EL (cell line): ENCODE measurements around the gene GMDS.

ENCODE experiments used
- DNase-seq: peaks from one replicate; pipeline ENCODE4 v3.0.0-alpha.2; 2016

Gene GMDS

DNA sequence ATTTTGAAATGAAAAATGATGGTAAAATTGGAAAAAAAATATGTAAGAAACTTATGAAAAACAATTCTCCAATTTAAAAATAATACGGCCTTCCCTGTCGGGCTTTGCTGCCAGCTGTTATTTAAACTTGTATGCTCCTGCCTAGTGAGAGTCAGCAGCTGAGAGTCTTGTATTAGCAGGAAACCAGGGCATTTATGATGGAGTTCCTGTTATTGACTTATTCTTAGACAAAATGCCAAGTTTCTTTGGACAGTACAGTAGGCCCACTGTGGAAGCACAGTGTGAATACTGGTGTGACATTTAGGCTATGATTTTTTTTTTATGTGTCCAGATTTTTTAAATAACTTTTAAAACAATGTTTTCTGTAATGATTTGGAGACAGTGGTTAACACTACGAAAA lies 42.1 kb downstream of the GMDS start:
- DNase-seq, result no peak

DNA sequence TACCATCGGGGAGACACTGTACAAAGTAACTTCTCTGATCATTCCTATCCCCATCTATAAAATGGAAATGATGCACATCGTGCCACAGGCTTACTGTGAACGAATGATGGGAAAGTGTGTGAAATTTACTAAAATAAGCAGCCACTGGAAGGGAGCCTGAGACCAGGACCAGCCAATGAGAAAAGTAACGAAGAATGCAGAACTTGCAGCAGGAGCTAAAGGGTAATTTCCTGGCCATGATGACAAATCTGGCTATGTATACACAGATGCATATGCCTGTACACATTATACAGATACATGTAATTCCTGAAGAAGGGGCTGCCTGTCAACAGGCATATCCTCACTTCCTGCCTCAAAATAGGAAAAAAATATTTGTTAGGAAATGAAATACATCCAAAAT lies 47.4 kb downstream of the GMDS start:
- no peak for DNase-seq

DNA sequence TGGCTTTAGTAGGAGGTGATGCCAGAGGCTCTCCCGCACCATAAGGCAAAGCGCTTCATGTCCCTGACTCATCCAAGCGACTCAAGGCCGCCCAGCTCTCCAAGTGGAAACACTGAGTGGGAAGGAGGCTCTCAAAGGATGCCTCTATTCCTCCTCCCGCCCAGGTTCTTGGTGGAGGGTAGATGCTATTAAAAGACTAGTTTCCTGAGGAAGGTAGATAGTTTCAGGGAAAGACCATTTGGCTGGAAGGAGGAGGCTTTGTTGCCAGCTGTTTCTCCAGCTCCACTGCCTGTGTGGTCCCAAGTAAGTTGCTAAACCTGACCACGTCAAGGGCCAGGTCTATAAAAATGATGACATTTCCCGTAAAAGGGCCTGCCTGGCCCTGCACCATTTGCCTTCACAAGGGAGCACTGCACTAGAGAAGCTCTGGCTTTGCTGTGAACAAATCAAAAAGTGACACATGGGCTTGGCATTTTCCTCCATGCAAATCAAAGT lies 48.2 kb downstream of the GMDS start:
- peak; percentile 49 for DNase-seq

DNA sequence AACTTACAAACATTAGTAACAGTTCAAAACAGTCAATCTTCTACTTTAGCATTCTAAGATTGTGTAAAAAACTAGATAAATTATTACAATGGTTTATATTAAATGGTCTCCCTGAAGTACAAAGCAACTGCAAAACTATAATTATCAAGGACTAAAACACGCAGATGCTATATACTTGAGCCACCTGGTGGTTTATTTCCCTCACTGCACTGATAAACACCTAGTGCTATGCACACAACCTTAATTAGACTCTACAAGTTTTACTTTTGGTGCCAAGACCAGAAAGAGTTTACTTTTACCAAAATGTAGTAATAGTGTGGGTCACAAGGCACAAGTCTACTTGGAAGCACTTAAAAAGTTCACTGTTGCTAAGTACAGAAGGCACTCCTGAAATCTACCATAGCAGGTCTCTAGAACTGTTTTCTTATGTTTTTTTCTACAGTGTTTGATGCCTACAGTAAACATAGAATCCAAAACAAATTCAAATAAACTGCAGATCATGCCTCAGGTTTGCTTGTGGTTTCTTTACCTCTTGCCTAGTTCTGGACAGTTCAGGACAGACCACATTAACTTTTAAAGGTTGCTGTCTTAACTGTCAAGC lies 49.2 kb downstream of the GMDS start:
- DNase-seq, result peak; percentile 52

DNA sequence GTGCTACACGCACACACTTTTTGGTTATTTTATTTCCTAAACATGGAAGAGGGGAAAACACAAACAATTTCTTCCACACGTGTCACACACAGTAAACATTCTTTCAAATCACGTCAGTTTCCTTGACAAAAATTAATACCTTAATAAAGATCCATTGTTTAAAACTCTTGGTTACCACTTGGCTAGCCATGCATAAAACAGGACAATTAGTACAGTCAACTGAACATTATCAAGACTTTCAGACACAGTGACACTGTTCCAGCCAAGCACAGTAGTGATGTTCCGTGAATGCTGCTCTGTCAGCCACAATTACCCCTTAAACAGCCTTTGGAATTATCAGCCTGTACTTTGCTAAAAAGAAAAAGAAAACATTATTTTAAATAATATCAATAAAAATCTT lies 50.8 kb downstream of the GMDS start:
- no peak for DNase-seq

DNA sequence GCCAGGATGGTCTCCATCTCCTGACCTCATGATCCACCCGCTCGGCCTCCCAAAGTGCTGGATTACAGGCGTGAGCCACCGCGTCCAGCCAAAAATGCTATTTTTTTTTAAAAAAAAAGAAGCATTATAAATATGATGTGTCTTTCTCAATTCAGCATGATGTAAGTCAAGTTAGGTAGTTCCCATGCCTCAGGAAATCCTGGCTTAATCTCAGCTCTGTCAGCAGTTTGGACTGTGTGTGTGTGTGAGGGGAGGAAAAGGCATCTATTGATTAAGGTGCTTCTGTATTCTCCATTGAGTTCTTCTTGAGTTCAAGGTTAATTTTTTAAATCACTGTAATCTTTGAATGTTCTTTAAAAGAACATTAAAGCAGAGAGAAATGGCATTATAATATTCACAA lies 51.5 kb downstream of the GMDS start:
- DNase-seq, result no peak

DNA sequence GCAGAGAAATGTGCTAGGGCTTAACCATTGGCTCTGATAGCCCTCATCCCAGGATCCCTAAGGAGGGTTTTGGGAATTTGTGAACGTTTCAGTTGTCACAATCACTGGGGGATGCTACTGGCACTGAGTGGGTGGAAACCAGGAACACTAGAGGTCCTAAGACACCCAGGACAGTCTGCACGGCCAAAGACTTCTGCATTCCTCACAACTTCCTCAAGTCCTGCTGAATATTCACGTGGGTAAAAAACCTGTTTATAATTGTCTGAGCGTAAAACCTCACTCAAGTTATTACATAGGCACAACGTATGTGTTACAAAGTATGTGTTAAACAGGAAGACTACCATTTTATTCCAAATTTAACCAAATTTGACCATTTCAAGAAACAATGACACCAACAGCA lies 52.4 kb downstream of the GMDS start:
- no peak for DNase-seq

DNA sequence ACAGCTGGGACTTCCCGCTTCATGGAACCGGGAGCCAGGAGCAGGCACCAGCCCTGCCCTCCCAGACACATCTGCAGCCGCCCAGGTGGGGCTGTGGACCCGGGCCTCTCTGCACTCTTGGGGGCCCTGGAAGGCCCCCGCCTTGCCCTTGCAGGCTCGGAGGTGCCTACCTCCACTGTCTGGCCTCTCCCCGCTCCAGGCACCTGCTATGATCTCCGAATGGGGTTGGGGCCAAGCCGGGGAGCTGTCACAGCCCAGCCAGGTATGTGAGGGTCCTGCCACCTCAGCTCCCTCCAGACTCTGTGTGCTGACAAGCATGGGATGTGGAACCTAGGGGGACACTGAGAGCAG lies 54.0 kb downstream of the GMDS start:
- DNase-seq, result no peak

DNA sequence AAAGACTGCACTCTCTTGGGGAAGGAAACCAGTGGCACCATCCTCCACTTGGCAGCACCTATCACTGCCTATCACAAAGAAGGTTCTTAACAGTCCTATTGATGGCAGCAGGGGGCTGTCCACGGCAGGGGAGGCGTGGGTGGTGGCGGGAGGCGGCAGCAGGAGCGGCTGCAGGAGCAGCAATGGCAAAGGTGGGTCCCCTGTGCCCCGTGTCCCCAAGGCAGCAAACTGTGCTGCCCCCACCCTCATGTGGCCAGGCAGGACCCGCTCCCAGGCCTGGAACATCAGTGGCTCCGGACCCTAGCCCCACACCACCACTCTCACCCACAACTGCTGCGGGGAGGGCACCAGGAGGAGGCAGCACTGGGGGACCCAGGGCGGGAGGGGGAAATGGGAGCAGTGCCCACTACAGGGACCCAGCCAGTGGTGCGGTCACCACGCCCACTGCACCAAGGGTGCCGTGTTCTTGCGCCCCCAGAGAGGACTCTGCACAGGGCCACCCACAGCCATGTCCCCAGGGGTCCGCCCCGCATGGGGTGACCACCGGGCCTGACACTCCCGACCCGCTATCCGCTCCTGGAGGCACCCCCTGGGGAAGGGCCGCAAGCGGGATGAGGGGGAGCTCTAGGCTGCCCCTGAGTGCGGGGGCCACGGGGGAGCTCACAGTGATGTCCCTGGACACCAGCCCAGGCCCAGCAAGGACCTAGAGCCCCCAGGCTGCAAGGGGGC lies 54.6 kb downstream of the GMDS start:
- DNase-seq, result no peak

DNA sequence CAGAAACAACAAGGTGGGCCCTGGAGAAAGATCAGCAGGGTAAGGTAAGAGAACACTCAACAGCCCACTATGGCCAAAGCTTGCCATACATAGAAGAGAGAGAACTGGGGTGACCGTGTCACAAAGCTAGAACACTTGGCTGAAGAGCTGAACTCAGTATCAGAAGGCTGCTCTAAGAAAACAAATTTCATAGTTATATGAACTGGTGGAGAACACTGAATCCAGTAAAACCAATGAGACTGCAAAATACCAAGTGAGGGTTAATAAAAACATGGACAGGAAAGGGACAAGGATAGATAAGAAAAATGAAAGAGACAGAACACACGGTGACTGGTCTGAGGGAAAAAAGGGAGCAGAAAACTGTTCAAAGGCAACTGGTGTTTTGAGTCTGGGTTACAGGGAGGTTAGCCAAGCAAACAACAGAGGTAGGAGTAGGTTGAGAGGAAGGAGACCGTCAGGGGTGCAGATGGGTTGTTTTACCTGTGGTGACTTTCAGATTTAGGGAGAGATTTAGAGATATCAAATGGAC lies 56.5 kb downstream of the GMDS start:
- no peak for DNase-seq

DNA sequence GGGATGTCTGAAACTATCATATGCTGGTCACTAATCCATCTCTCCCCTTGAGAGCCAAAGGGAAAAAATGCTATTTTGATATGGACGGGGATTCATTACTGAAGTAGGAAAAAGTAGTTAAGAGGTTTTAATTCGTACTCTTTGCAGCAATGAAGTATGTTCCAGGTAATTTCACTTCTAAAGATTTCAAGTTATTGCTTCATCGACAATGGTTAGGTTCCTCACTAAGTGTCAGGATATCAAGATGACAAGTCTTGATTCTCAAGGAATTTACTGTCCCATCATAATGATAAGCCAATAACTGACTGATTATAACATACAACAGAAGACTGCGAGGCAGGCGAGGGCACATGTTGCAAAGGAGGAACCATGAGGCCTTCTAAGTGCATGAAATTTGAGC lies 57.0 kb downstream of the GMDS start:
- no peak for DNase-seq

DNA sequence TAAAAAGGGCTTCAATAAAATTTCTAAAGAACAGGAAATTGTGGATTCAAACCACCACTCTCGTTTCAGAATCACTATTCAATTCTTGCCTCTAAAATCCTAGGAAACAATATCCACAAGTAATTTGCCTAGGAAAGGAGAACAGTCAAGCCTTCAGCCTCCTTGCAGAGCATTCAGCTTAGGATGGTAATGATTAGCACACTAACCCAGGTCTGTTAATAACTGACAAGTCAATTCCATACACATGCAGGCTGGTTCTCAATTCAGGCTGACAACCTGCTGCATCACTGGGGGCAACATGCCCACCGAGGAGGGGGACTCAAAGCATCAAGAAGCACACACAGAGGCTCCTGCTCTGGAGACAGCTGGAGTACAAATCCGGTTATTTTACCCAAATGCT lies 57.6 kb downstream of the GMDS start:
- no peak for DNase-seq

DNA sequence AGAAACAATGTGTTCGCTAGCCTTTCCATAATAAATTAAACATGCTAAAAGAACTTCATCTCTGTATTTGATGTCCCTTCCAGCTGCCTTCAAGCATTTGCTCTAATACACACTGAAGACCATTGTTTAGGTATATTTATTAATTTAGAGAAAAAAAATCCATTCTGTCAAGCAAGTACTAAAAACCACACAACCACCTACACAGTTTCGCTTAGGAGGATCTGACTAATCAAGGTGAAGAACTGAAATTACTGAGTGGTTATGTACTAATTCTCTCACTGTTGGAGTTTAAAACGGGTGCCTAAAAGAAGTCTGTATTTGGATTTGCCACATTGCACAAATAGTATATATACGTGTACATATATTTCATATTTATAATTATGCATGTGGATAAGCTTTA lies 58.9 kb downstream of the GMDS start:
- DNase-seq, result no peak

DNA sequence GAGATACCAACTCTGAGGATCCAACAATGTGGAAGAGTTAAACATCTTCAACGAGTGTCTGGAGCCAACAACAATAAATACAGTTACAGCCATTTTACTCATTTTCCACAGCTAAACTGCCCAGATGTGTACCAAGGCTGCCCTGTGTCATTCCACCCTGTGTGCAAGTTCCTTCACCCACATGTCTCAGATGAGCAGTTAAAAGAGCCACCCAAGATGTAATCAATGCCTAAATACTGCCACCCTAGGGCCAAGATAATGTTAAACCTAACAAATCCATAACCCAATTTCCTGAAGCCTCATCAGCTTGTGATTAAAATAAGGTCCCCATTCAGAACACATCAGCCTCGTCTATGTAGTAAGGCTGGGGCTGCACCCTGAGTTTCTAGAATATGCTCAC lies 59.9 kb downstream of the GMDS start:
- no peak for DNase-seq

DNA sequence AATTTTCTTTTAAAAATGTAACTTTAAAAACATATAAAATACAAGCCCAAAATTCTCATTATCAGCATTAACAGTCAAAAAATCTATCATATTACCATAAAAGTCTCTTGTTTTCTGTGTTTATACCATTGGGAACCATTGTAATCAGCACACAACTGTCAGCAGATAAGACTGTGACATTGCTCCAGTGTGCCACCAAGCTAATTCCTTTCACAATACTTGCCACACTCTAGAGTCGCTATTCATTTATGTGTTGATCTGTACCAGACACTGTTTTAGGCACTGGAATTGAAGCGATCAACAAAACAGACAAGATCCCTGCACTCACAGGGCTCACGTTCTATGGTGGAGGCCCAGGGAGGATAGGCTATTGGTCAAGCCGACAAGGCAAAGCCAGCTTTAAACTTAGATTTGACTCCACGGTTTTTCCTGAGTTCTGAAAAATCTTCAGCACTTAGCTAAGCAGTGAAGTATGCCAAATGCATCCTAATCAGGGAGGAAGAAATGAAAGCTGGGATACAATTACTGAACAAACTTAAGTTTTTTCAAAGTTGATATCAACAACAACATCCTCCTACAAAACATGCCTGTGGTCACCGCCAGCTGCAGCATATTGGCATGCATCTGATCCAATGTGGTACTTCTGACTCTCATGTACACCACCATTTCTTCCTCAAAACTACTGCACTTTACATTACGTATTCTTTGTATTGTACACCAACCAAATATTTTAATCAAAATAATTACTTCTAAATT lies 60.5 kb downstream of the GMDS start:
- DNase-seq, result no peak

DNA sequence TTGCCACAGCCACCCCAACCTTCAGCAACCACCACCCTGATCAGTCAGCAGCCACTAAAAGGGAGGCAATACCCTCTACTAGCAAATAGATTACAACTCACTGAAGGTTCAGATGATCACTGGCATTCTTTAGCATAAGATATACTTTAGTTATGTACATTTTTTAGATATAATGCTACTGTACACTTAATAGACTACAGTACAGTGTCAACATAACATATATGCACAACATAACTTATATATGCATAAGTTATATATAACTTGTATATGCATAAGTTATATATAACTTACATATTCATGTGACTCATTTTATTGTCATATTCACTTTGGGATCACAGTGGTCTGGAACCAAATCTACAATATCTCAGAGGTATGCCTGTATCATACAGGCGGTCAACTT lies 61.7 kb downstream of the GMDS start:
- DNase-seq, result no peak

DNA sequence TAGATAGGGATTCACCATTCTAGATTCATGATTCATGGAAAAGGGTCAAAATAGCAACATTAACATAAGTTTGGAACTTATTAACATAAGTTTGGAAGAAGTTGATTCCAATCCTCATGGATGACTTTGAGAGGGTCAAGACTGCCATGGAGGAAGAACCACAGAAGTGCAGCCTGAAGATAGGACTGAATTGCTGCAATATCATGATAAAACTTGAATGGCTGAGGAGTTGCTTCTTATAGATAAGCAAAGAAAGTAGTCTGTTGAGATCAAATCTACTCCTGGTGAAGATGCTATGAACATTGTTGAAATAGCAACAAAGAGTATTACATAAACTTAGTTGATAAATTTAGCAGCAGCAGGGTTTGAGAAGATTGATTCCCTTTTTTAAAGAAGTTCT lies 62.2 kb downstream of the GMDS start:
- peak; percentile 6 for DNase-seq

DNA sequence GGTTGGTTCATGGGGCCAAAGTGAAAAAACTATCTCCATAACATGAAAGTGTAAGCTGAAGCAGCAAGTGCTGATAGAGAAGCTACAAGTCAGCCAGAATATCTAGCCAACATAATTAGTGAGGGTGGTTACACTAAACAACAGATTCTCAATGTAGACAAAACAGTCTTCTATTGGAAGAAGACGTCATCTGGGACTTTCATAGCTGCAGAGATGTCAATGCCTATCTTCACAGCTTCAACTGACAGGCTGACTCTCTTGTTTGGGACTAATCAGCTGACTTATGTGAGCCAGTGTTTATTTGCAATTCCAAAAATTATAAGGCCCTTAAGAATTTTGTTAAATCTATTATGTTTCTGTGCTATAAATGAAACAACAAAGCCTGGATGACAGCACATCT lies 63.2 kb downstream of the GMDS start:
- no peak for DNase-seq

DNA sequence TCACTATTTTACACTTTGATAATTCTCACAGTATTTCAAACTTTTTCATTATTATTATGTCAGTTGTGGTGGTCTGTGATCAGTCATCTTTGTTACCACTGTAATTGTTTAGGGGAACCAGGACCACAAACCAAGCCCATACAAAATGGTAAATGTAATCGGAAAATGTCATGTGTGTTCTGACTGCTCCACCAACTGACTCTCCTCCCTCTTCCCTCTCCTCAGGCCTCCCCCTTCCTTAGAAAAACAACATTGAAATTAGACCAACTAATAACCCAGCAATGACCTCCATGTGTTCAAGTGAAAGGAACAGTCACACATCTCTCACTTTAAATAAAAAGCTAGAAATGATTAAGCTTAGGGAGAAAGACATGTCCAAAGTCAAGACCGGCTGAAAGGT lies 63.8 kb downstream of the GMDS start:
- no peak for DNase-seq

DNA sequence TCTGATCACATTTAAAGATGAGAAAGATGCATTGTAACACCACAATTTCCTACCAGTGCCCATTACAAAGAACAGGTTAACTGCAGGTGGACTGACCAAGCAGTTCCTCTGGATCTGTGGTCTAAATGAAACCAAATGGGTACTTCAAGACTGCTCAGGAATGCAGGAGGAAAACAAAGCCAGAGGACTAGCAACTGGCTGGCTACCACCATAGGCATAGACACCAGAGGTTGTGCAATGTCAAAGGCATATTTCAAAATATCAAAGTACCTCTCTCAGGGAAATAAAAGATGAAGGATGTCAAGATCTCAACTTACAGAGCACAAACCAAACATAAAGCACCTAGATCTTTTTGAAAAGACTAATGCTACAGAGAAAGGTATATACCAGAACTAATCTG lies 65.5 kb downstream of the GMDS start:
- peak; percentile 21 for DNase-seq

DNA sequence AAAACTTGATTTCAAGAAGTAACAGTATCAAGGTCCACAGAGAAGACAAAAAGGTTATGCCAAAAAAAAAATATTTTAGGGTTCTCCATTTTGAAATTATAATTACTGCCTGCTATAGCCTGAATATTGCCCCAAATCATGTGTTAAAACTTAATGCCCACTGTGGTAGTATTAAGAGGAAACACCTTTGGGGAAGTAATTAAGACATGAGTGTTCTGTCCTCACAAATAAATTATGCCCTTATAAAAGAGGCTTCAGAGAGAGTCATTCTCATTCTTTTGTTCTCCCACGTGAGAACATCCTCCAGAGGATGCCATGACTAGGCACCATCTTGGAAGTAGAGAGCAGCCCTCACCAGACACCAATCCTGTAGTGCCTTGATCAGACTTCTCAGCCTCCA lies 66.2 kb downstream of the GMDS start:
- no peak for DNase-seq

DNA sequence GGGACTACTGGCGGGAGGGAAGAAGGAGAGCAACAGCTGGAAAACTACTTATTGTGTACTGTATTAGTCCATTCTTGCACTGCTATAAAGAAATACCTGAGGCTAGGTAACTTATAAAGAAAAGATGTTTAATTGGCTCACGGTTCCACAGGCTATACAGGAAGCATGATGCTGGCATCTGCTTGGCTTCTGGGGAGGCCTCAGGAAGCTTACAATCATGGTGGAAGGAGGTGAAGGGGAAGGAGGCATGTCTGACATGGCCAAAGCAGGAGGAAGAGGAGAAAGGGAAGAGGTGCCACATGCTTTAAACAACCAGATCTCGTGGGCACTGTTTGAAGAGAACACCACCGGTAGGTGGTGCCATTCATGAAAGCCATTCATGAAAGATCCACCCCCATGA lies 67.3 kb downstream of the GMDS start:
- DNase-seq, result no peak

DNA sequence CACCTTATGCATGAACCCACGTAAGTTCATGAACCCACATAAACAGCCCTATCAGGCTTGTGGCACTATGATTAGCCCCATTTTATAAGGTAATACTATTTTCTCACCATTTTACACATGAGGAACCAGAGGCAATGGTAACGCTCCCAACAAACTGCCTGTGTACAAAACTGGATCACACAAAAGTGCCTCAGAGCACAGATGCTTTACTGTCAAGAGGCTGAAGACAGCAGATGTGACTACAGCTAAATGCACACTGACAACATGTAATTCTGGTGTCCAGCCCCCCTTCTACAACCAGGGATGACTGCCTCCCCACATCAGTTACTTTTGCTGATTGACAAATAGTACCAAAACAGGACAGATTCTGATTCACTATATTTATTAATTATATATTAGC lies 69.6 kb downstream of the GMDS start:
- no peak for DNase-seq
